GM18520 (cell line): Measurements from ENCODE around the gene PRKCE.

Experiments used
- ATAC-seq: cut with Tn5 transposase; IDR thresholded peaks from one replicate; pipeline ENCODE4 v1.9.1; 2021; ENCODE audit not compliant: unreplicated experiment

Gene PRKCE

DNA sequence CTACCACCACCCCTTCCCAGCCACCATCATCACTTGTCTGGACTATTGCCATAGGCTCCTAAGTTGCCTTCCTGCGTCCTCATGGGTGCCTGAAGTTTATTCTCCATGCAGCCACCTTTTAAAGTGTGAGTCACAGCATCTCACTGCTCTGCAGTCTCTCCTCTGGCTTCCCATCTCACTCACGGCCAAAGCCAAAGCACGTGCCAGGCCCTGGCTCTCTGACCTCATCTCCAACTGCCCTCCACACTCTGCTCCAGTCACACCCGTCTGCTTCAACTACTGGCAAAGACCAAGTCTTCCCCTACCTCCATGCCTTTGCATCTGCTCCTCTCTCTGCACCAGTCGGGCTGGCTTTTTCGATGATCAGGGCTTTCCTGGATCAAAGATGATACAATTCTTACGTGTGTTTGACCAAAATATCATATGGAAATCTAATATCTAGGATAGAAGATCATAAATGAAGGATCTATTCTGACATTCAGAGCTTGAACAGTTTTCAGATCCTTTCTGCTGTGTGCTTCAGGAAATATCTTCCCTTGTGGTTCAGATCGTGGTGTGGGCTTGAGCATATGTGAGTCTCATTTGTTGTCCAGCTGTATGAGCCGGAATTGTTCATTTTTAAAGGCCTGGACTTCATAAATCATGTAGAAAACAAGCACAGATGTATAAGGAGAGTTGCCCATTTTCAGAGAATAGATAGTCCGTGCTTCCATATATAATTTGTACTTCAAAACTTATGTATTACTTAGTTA is 175.6 kb downstream of the PRKCE start:
- ATAC-seq, result no peak

- ATAC-seq, result no peak
These were observed 178.8 kb downstream of the PRKCE start for GRCh38 chr2:45830322-45830721.

GRCh38 chr2:45833301-45833967 is 182.0 kb downstream of the PRKCE start:
- no peak for ATAC-seq

- peak; percentile 57 for ATAC-seq
These were observed 182.5 kb downstream of the PRKCE start for GRCh38 chr2:45833968-45834344.

DNA sequence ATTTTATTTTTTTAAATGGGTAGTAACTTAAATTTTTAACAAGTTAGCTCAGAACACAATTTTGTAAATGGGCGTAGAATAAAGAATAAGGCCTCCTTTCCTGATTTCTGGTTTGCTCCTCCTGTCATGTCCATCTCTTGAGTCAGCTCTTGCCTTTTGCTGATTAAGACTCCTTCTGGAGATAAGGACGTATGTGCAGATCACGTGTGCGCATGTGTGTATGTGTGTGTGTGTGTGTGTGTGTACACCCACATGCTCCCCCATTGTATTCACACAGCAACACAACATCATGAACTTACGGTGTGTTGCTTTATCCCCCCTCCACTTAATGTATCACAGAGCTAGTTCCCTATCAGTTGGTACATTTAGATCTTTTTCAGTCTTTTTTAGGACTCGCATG is 182.9 kb downstream of the PRKCE start:
- ATAC-seq, result no peak

DNA sequence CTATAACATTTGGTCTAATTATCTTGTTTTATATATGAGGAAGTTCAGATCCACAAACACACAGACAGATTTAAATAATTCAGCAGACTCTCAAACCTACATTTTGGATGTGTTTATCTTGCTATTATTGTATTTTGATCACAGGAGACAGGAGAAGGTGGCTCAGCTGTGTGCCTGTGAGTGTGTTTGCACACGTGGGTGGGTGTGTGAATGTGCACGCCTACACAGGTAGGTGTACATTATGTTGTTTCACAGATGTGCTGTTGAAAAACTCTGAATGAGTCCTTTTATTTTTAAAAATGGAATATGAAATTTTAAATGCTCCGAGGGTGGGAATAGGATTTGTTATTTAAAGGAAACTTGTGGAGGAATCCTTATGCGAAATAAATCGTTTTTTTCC is 183.4 kb downstream of the PRKCE start:
- no peak for ATAC-seq

- ATAC-seq, result no peak
These were observed 184.8 kb downstream of the PRKCE start for GRCh38 chr2:45836316-45836715.

DNA sequence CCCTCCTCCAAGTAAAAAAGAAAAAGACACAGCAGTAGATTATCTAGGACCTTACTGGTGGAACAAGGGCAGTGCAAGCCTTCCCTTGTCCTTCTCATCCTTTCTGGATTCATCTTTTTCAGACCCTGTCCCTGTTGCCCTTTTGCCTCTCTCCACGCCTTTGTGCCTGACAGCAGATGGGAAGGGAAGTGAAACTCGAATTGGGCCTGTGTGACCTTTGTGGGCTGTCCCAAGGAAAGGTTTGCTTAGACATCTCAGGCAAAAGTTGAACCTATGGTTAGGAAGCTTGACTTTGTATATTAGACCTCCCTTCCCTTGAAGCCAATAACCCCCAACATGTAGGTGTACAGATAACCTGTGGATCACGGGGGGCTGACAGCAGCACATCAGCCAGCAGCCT is 185.3 kb downstream of the PRKCE start:
- no peak for ATAC-seq

GRCh38 chr2:45837812-45838341 is 186.4 kb downstream of the PRKCE start:
- ATAC-seq, result no peak

- no peak for ATAC-seq
These were observed 188.2 kb downstream of the PRKCE start for GRCh38 chr2:45839508-45840251.

DNA sequence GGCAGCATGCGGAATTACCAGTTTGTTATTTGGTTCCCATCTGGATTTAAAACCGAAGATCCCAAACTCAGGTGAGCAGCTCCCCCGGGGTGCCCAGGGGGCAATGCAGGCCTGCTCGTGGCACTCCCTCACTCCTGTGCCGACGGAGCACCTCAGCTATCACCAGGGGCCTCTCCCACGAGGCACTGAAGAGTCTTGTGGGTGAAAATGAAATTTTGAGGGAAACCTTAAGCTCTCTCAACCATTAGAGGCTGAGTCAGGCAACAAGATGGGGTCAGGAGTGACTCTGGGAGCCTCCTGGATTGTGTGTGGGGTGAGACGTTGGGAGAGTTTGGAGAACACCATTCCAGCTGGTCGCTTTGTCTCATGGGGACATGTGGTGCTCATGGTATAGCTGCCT is 189.0 kb downstream of the PRKCE start:
- no peak for ATAC-seq

- no peak for ATAC-seq
These were observed 190.4 kb downstream of the PRKCE start for GRCh38 chr2:45841752-45842407.

DNA sequence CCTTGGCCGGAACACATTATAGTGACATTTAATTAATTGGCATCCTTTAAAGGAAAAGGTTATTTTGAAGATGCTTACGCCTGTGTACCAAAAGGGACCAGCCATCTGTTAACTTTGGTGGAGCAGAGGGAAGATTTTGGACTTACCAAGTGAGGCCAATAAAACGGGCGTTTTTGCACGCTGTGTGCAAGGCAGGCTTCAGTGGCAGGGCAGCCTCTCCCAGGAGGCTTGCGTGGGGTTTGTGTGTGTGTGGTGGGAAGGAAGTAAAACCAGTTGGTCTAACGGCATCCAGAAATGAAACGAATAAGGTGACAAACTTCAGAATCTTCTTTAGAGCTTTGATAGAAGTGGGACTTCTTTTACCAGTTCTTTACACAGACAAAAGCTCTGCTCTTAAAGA is 191.7 kb downstream of the PRKCE start:
- no peak for ATAC-seq

- no peak for ATAC-seq
These were observed 193.5 kb downstream of the PRKCE start for GRCh38 chr2:45844796-45845457.

DNA sequence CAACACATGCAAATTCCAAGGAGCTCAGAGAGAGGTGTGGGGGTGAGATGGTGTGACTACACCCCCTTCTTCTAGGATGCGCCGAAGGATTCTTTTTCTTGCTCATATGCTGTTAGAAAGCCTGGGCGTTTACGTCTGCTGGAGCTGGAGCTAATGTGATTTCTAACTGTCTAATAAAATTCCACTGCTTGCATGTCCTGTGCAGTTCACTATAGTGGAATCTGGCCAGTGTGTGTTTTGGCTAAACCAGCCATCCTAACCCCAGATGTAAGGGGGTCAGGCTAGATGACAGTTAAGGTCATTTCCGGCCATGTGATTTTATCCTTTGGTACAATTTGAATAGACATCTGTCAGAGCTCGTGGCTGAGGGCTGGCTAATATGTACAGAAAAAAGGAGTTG is 194.1 kb downstream of the PRKCE start:
- ATAC-seq, result no peak

GRCh38 chr2:45849491-45850283 is 198.2 kb downstream of the PRKCE start:
- ATAC-seq, result no peak

- ATAC-seq, result no peak
These were observed 199.1 kb downstream of the PRKCE start for GRCh38 chr2:45850558-45850957.

DNA sequence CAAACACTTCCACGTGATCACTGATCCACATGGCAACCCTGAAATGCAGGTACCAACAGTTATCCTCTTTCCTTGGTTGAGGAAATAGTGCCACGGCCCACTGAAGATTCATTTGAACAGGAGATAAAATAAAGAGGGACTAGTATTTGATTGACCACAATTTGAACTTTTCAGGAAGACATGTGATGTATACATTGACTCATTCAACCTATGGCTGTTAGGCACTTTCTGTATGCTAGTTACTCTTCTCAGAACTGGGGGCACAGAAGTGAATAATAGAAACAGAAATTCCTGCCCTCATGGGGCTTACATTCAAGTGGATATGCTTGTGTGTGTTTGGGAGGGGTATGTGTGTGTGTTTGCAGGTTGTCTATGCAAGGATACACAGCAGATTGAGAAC is 199.6 kb downstream of the PRKCE start:
- no peak for ATAC-seq

DNA sequence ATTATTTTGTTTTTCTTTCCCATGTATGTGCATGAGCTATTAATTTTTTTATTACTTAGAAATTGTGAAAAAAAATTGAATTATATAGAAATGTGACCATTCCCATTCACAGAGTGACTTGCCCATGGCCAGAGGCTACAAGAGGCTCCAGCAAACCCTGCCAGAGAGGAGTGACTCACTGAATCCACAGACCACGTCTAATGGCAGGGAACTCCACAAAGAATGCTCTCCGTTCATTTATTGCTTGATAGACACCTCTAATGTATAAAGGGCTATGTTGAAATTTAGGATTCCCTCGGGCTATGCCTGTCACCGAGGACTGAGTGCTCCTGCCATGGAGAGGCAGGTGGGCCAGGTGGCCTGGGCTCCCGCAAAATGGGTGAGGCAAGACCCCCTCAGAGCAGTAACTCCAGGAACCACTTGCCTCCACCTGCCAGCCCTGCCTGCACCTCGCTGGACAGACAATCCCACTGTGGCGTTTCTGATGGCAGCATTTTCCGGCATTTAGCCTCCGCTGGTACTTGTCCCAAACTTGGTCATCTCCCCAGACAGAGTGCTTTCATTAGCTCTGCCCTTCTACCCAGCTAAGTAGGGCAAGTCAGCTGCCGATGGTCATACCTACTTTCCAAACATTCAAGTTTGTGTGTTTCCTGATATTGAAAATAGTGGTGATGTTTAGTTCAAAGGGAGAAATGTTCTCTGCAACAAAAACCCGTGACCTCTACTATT is 200.3 kb downstream of the PRKCE start:
- no peak for ATAC-seq
